ENCODE results near the gene GRPEL1. TPM values are rescaled to one million over a fixed set of nuclear protein-coding genes. Genes with fewer than 3 reads are reported as not detected.

GRPEL1 gene
- total and polyA plus RNA-seq, 9 of the 15 experiments (the other 6 are each of a cell fraction or from before 2014, with no cell fraction given), result 43.4 to 192 (median 86.6) TPM

DNA sequence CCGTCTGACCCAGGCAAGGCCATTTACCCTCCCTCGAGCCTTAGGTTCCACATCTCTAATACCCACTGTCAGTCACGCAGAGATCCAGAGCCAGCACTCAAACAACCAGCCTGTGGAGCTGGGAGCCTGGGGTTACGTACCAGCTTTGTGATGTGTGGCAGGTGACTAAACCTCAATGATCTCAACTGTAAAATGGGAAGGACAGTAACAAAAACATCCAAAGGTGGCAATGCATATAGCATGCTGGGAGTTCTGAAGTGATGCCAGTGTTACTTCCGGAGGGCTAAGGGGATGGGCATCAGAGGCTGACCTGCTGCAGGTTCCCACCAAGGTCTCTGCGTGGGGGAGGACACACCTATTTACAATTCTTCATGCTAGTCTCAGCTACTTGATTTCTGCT, 6.0 kb downstream of the GRPEL1 start:
- CTCF ChIA-PET (ENCODE audit: low intra/inter-chr PET ratio), result no interaction called here
- DNase-seq (ENCODE audit: extremely low read depth in 1 of 4, low spot score in 3 of 4), result no peak
- no peaks in the 10 kb centered on the region for H3K9me1 ChIP-seq (ENCODE audit: control insufficient read depth, insufficient read depth, low read length)
- POLR2A ChIA-PET, result interaction anchor here (0.6 to 1.3 kb wide), 6 partner anchors 9 to 703 kb away, joined by 3 to 8 read pairs (median 4); partner anchors contain the start of gene TADA2B
- 96% methylated on average over 6 of the region's 6 CpGs for WGBS (ENCODE audit: insufficient coverage, low coverage, missing lambda C conversion rate)
- H3K36me3 ChIP-seq (ENCODE audit: control insufficient read depth, insufficient read depth, low read length), result peaks cover 83% of the 10 kb centered on the region
- H3K9me3 ChIP-seq (replicated peaks; ENCODE audit: control insufficient read depth, insufficient read depth, low read depth, low read length), result no peaks in the 10 kb centered on the region
- H3K27ac ChIP-seq (ENCODE audit: extremely low read depth, low read depth, low read length), result no peak overlapping the region
- no peak overlapping the region for H3K9ac ChIP-seq (ENCODE audit: insufficient read depth in 1 of 2, low read depth in 2 of 2, low read length in 2 of 2)
- H3K4me3 ChIP-seq, result no peak overlapping the region
- H4K20me1 ChIP-seq (replicated peaks; ENCODE audit: control insufficient read depth, insufficient read depth, low read length), result peaks cover 8% of the 10 kb centered on the region; the same call in 1 of the 2 replicates
- H3K4me1 ChIP-seq (replicated peaks in 1 of 2; ENCODE audit: control insufficient read depth in 2 of 2, insufficient read depth in 2 of 2, low read length in 2 of 2), result peaks cover 8 to 14% of the 10 kb centered on the region in 2 experiments; a peak in 4 of 5 replicates
- ATAC-seq, result no peak
- H3K4me2 ChIP-seq (ENCODE audit: insufficient read depth, low read length), result no peak overlapping the region
- intact Hi-C loops (cut with micrococcal nuclease) (no loop called here), in situ Hi-C loops (cut with MboI) (no loop called here)
- peaks cover 36% of the 10 kb centered on the region for H3K79me2 ChIP-seq (ENCODE audit: control insufficient read depth, insufficient read depth, low read length)
- H3K27me3 ChIP-seq (ENCODE audit: control insufficient read depth in 2 of 2, insufficient read depth in 2 of 2, low read length in 2 of 2), result no peaks in the 10 kb centered on the region
- FAIRE-seq, result no peak
- TF ChIP-seq HCFC1 (IDR thresholded peaks at IDR 0.05; ENCODE audit: low read depth, low read length) (no peak), CBX3 (IDR thresholded peaks at IDR 0.05; ENCODE audit: borderline replicate concordance in 1 of 2, low read length in 2 of 2) (no peak), HNRNPL (IDR thresholded peaks at IDR 0.05; ENCODE audit: low read depth, low read length) (no peak), TCF3 (CRISPR knock-in tag; IDR thresholded peaks at IDR 0.05) (no peak)
- TF ChIP-seq, protein P1, sequence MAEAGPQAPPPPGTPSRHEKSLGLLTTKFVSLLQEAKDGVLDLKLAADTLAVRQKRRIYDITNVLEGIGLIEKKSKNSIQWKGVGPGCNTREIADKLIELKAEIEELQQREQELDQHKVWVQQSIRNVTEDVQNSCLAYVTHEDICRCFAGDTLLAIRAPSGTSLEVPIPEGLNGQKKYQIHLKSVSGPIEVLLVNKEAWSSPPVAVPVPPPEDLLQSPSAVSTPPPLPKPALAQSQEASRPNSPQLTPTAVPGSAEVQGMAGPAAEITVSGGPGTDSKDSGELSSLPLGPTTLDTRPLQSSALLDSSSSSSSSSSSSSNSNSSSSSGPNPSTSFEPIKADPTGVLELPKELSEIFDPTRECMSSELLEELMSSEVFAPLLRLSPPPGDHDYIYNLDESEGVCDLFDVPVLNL (CRISPR knock-in tag; IDR thresholded peaks at IDR 0.05; ENCODE audit: low read depth), result no peak
- TF ChIP-seq, protein P2, sequence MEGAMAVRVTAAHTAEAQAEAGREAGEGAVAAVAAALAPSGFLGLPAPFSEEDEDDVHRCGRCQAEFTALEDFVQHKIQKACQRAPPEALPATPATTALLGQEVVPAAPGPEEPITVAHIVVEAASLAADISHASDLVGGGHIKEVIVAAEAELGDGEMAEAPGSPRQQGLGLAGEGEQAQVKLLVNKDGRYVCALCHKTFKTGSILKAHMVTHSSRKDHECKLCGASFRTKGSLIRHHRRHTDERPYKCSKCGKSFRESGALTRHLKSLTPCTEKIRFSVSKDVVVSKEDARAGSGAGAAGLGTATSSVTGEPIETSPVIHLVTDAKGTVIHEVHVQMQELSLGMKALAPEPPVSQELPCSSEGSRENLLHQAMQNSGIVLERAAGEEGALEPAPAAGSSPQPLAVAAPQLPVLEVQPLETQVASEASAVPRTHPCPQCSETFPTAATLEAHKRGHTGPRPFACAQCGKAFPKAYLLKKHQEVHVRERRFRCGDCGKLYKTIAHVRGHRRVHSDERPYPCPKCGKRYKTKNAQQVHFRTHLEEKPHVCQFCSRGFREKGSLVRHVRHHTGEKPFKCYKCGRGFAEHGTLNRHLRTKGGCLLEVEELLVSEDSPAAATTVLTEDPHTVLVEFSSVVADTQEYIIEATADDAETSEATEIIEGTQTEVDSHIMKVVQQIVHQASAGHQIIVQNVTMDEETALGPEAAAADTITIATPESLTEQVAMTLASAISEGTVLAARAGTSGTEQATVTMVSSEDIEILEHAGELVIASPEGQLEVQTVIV (CRISPR knock-in tag; IDR thresholded peaks at IDR 0.05; ENCODE audit: borderline replicate concordance), result no peak
- H2AFZ ChIP-seq (ENCODE audit: low read depth, low read length), result no peak overlapping the region
- no TSS peak for BruUV-seq (replicated peaks)

Measured in K562 (cell line).